ENCODE measurements around the gene BCOR. TPM values are rescaled to one million over a fixed set of nuclear protein-coding genes. Genes with fewer than 3 reads are reported as not detected.

BCOR gene
- total RNA-seq, 1 experiment from 2014 or later = 35.1 TPM

DNA sequence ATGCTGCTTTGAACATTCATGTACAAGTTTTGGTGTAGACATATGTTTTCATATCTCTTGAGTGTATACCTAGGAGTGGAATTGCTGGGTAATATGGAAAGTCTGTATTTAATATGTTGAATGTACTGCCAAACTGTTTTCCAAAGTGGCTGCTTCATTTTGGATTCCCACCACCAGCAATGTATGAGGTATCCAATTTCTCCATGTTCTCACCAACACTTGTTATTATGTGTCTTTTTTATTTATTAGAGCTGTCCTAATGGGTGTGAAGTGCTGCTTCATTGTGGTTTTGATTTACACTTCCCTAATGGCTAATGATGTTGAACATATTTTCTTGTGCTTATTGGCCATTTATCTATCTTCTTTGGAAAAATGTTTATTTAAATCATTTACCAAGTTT, 60.4 kb downstream of the BCOR start:
- Histone ChIP-seq H3K79me2 (ENCODE audit: insufficient read depth, low read length) (no peaks in the 10 kb centered on the region), H3K9me2 (ENCODE audit: insufficient read depth) (no peaks in the 10 kb centered on the region), H2AFZ (ENCODE audit: low read depth, low read length, poor library complexity, severe bottlenecking) (no peak overlapping the region), H3K4me3 (replicated peaks in 1 of 2; ENCODE audit: low read depth in 1 of 2, low read length in 2 of 2) (no peak overlapping the region), H3K27ac (ENCODE audit: low read depth, low read length) (no peak overlapping the region), H3K9ac (ENCODE audit: low read length) (no peak overlapping the region), H3K36me3 (ENCODE audit: control insufficient read depth in 1 of 2, insufficient read depth in 2 of 2, low read length in 2 of 2) (no peaks in the 10 kb centered on the region), H3K4me2 (ENCODE audit: low read length) (no peak overlapping the region), H3K27me3 (ENCODE audit: insufficient read depth, low read length) (no peaks in the 10 kb centered on the region), H4K20me1 (ENCODE audit: insufficient read depth) (no peaks in the 10 kb centered on the region), H3K9me3 (ENCODE audit: control insufficient read depth in 1 of 2, insufficient read depth in 1 of 2, low read depth in 1 of 2, low read length in 2 of 2) (no peaks in the 10 kb centered on the region), H3K4me1 (ENCODE audit: control insufficient read depth in 1 of 2, insufficient read depth in 2 of 2, low read length in 2 of 2) (peaks cover 3 to 7% of the 10 kb centered on the region in 2 experiments; a peak in 3 of 4 replicates)
- ATAC-seq = no peak
- ChIA-PET CTCF (no interaction called here), POLR2A (no interaction called here), RAD21 (ENCODE audit: low non-redundant PET in 1 of 2, low total read pairs in 2 of 2, uncharacterized antibody in 2 of 2, unreplicated experiment in 2 of 2) (no interaction called here)
- no peak for DNase-seq (ENCODE audit: low read depth, low spot score)
- BruUV-seq (replicated peaks) = no TSS peak
- intact Hi-C loops (cut with micrococcal nuclease) = no loop called here
- TF ChIP-seq ELF1 (IDR thresholded peaks at IDR 0.05; ENCODE audit: borderline replicate concordance, low read depth) (no peak), RAD21 (IDR thresholded peaks at IDR 0.05; ENCODE audit: low read depth) (no peak), CBX3 (IDR thresholded peaks at IDR 0.05; ENCODE audit: low read depth) (no peak), EZH2phosphoT487 (IDR thresholded peaks at IDR 0.05; ENCODE audit: borderline replicate concordance) (no peak), EGR1 (IDR thresholded peaks at IDR 0.05; ENCODE audit: low read depth) (no peak), ZFX (IDR thresholded peaks at IDR 0.05) (no peak), ZBTB33 (IDR thresholded peaks at IDR 0.05; ENCODE audit: extremely low read depth, insufficient replicate concordance, low read length) (no peak), JUND (IDR thresholded peaks at IDR 0.05) (no peak), POLR2A (IDR thresholded peaks at IDR 0.05; ENCODE audit: borderline replicate concordance, extremely low read depth, insufficient read depth, insufficient read length) (no peak), SP1 (IDR thresholded peaks at IDR 0.05; ENCODE audit: low read depth) (no peak)
- TF ChIP-seq, protein P1, sequence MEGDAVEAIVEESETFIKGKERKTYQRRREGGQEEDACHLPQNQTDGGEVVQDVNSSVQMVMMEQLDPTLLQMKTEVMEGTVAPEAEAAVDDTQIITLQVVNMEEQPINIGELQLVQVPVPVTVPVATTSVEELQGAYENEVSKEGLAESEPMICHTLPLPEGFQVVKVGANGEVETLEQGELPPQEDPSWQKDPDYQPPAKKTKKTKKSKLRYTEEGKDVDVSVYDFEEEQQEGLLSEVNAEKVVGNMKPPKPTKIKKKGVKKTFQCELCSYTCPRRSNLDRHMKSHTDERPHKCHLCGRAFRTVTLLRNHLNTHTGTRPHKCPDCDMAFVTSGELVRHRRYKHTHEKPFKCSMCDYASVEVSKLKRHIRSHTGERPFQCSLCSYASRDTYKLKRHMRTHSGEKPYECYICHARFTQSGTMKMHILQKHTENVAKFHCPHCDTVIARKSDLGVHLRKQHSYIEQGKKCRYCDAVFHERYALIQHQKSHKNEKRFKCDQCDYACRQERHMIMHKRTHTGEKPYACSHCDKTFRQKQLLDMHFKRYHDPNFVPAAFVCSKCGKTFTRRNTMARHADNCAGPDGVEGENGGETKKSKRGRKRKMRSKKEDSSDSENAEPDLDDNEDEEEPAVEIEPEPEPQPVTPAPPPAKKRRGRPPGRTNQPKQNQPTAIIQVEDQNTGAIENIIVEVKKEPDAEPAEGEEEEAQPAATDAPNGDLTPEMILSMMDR (IDR thresholded peaks at IDR 0.05 in 2 of 3, conservative IDR thresholded peaks at IDR 0.05 in 1 of 3; ENCODE audit: borderline replicate concordance in 1 of 3, insufficient read depth in 1 of 3, low read depth in 2 of 3, low read length in 2 of 3) = no peak
